ENCODE measurements around the gene MAPK7. TPM values are rescaled to one million over a fixed set of nuclear protein-coding genes. Genes with fewer than 3 reads are reported as not detected.

MAPK7 gene
- total RNA-seq, 1 donor from 2014 or later = 22.6 TPM

- intact Hi-C loops (cut with micrococcal nuclease) = no loop called here
- no peaks in the 10 kb centered on the region for H3K9me3 Mint-ChIP-seq
- DNase-seq = no peak
- H3K4me3 Mint-ChIP-seq = no peak overlapping the region
- H3K27ac Mint-ChIP-seq = no peak overlapping the region
- no peaks in the 10 kb centered on the region for H3K36me3 Mint-ChIP-seq (ENCODE audit: low read depth)
- H3K4me1 Mint-ChIP-seq = peaks cover 3% of the 10 kb centered on the region
- H3K27me3 Mint-ChIP-seq = peaks cover 12% of the 10 kb centered on the region
Measured at GRCh38 chr17:19399750-19400450, 21.6 kb downstream of the MAPK7 start.

- Mint-ChIP-seq H3K4me3 (no peak overlapping the region), H3K27ac (no peak overlapping the region), H3K36me3 (ENCODE audit: low read depth) (no peaks in the 10 kb centered on the region), H3K27me3 (peaks cover 4% of the 10 kb centered on the region), H3K4me1 (peaks cover 3% of the 10 kb centered on the region), H3K9me3 (no peaks in the 10 kb centered on the region)
- DNase-seq = no peak
- intact Hi-C loops (cut with micrococcal nuclease) = no loop called here
Measured at GRCh38 chr17:19401321-19402010, 23.2 kb downstream of the MAPK7 start.

- H3K27ac Mint-ChIP-seq = no peak overlapping the region
- intact Hi-C loops (cut with micrococcal nuclease) = no loop called here
- no peak overlapping the region for H3K4me3 Mint-ChIP-seq
- H3K9me3 Mint-ChIP-seq = no peaks in the 10 kb centered on the region
- H3K36me3 Mint-ChIP-seq (ENCODE audit: low read depth) = no peaks in the 10 kb centered on the region
- DNase-seq = no peak
- H3K4me1 Mint-ChIP-seq = peaks cover 3% of the 10 kb centered on the region
- H3K27me3 Mint-ChIP-seq = no peaks in the 10 kb centered on the region
Measured at GRCh38 chr17:19402171-19402570, 23.9 kb downstream of the MAPK7 start.

GRCh38 chr17:19403021-19403420 lies 24.7 kb downstream of the MAPK7 start:
- Mint-ChIP-seq H3K36me3 (ENCODE audit: low read depth) (no peaks in the 10 kb centered on the region), H3K27ac (no peak overlapping the region), H3K4me3 (no peak overlapping the region), H3K9me3 (no peaks in the 10 kb centered on the region), H3K27me3 (no peaks in the 10 kb centered on the region), H3K4me1 (peaks cover 3% of the 10 kb centered on the region)
- DNase-seq = no peak
- intact Hi-C loops (cut with micrococcal nuclease) = no loop called here

- Mint-ChIP-seq H3K27ac (no peak overlapping the region), H3K4me3 (no peak overlapping the region), H3K4me1 (no peaks in the 10 kb centered on the region), H3K27me3 (peaks cover 1% of the 10 kb centered on the region), H3K9me3 (no peaks in the 10 kb centered on the region), H3K36me3 (ENCODE audit: low read depth) (no peaks in the 10 kb centered on the region)
- no peak for DNase-seq
- intact Hi-C loops (cut with micrococcal nuclease) = no loop called here
Measured at GRCh38 chr17:19404264-19404663, 26.0 kb downstream of the MAPK7 start.

- Mint-ChIP-seq H3K27me3 (peaks cover 4% of the 10 kb centered on the region), H3K4me1 (no peaks in the 10 kb centered on the region), H3K27ac (no peak overlapping the region), H3K36me3 (ENCODE audit: low read depth) (no peaks in the 10 kb centered on the region), H3K9me3 (no peaks in the 10 kb centered on the region), H3K4me3 (no peak overlapping the region)
- intact Hi-C loops (cut with micrococcal nuclease) = no loop called here
- no peak for DNase-seq
Measured at GRCh38 chr17:19405114-19405513, 26.8 kb downstream of the MAPK7 start.

- Mint-ChIP-seq H3K36me3 (ENCODE audit: low read depth) (no peaks in the 10 kb centered on the region), H3K27me3 (peaks cover 7% of the 10 kb centered on the region), H3K4me1 (no peaks in the 10 kb centered on the region), H3K4me3 (no peak overlapping the region), H3K9me3 (no peaks in the 10 kb centered on the region), H3K27ac (no peak overlapping the region)
- intact Hi-C loops (cut with micrococcal nuclease) = no loop called here
- DNase-seq = no peak
Measured at GRCh38 chr17:19407601-19408345, 29.5 kb downstream of the MAPK7 start.

GRCh38 chr17:19408346-19408710 lies 30.0 kb downstream of the MAPK7 start:
- Mint-ChIP-seq H3K9me3 (no peaks in the 10 kb centered on the region), H3K36me3 (ENCODE audit: low read depth) (no peaks in the 10 kb centered on the region), H3K4me3 (no peak overlapping the region), H3K27ac (no peak overlapping the region), H3K4me1 (no peaks in the 10 kb centered on the region), H3K27me3 (peaks cover 7% of the 10 kb centered on the region)
- no peak for DNase-seq
- intact Hi-C loops (cut with micrococcal nuclease) = no loop called here

GRCh38 chr17:19409066-19409465 lies 30.8 kb downstream of the MAPK7 start:
- intact Hi-C loops (cut with micrococcal nuclease) = no loop called here
- no peak overlapping the region for H3K4me3 Mint-ChIP-seq
- H3K9me3 Mint-ChIP-seq = no peaks in the 10 kb centered on the region
- no peaks in the 10 kb centered on the region for H3K4me1 Mint-ChIP-seq
- DNase-seq = no peak
- H3K27ac Mint-ChIP-seq = no peak overlapping the region
- H3K27me3 Mint-ChIP-seq = peaks cover 7% of the 10 kb centered on the region
- no peaks in the 10 kb centered on the region for H3K36me3 Mint-ChIP-seq (ENCODE audit: low read depth)

- H3K4me3 Mint-ChIP-seq = no peak overlapping the region
- H3K27me3 Mint-ChIP-seq = peaks cover 7% of the 10 kb centered on the region
- H3K9me3 Mint-ChIP-seq = no peaks in the 10 kb centered on the region
- no peaks in the 10 kb centered on the region for H3K4me1 Mint-ChIP-seq
- DNase-seq = no peak
- no peak overlapping the region for H3K27ac Mint-ChIP-seq
- intact Hi-C loops (cut with micrococcal nuclease) = no loop called here
- no peaks in the 10 kb centered on the region for H3K36me3 Mint-ChIP-seq (ENCODE audit: low read depth)
Measured at GRCh38 chr17:19409509-19409908, 31.2 kb downstream of the MAPK7 start.

GRCh38 chr17:19410091-19410490 lies 31.8 kb downstream of the MAPK7 start:
- Mint-ChIP-seq H3K27me3 (peaks cover 7% of the 10 kb centered on the region), H3K9me3 (no peaks in the 10 kb centered on the region), H3K36me3 (ENCODE audit: low read depth) (no peaks in the 10 kb centered on the region), H3K27ac (no peak overlapping the region), H3K4me3 (no peak overlapping the region), H3K4me1 (no peaks in the 10 kb centered on the region)
- DNase-seq = no peak
- intact Hi-C loops (cut with micrococcal nuclease) = no loop called here

GRCh38 chr17:19410875-19411620 lies 32.8 kb downstream of the MAPK7 start, which contains the start of gene RNF112:
TSS of gene RNF112 (plus strand) at chr17:19411232. CDS start at chr17:19411409, 177 bp downstream.
- H3K36me3 Mint-ChIP-seq (ENCODE audit: low read depth) = no peaks in the 10 kb centered on the region
- H3K4me1 Mint-ChIP-seq = no peaks in the 10 kb centered on the region
- H3K27ac Mint-ChIP-seq = no peak within 1 kb of the TSS
- peaks cover 7% of the 10 kb centered on the region for H3K27me3 Mint-ChIP-seq
- no peak within 1 kb of the TSS for H3K4me3 Mint-ChIP-seq
- H3K9me3 Mint-ChIP-seq = no peaks in the 10 kb centered on the region
- intact Hi-C loops (cut with micrococcal nuclease) = no loop called here
- DNase-seq = no peak

GRCh38 chr17:19411631-19412030 lies 33.3 kb downstream of the MAPK7 start:
- H3K27ac Mint-ChIP-seq = no peak overlapping the region
- H3K9me3 Mint-ChIP-seq = no peaks in the 10 kb centered on the region
- no peaks in the 10 kb centered on the region for H3K4me1 Mint-ChIP-seq
- intact Hi-C loops (cut with micrococcal nuclease) = no loop called here
- no peaks in the 10 kb centered on the region for H3K36me3 Mint-ChIP-seq (ENCODE audit: low read depth)
- peaks cover 7% of the 10 kb centered on the region for H3K27me3 Mint-ChIP-seq
- DNase-seq = no peak
- H3K4me3 Mint-ChIP-seq = no peak overlapping the region

- no peak for DNase-seq
- Mint-ChIP-seq H3K4me1 (peaks cover under 1% of the 10 kb centered on the region), H3K36me3 (ENCODE audit: low read depth) (no peaks in the 10 kb centered on the region), H3K9me3 (no peaks in the 10 kb centered on the region), H3K27me3 (peaks cover 7% of the 10 kb centered on the region), H3K27ac (no peak overlapping the region), H3K4me3 (no peak overlapping the region)
- intact Hi-C loops (cut with micrococcal nuclease) = no loop called here
Measured at GRCh38 chr17:19412510-19412909, 34.2 kb downstream of the MAPK7 start.
